ENCODE results near the gene TMEM259.

The TMEM259 gene

GRCh38 chr19:1002600-1002999, 18.3 kb downstream of the TMEM259 start:
- no peak for DNase-seq (ENCODE audit: low read depth)

GRCh38 chr19:1001538-1002166, 19.3 kb downstream of the TMEM259 start:
- no peak for DNase-seq (ENCODE audit: low read depth)

- no peak for DNase-seq (ENCODE audit: low read depth)
These were observed 20.1 kb downstream of the TMEM259 start for GRCh38 chr19:1000591-1001537.

GRCh38 chr19:1000095-1000494, 20.8 kb downstream of the TMEM259 start, which contains the start of gene GRIN3B:
TSS of gene GRIN3B (plus strand) at chr19:1000419. CDS start at chr19:1000438, 19 bp downstream.
- no peak for DNase-seq (ENCODE audit: low read depth)

- DNase-seq (ENCODE audit: low read depth), result no peak
These were observed 21.6 kb downstream of the TMEM259 start for GRCh38 chr19:999379-999719.

- DNase-seq (ENCODE audit: low read depth), result no peak
These were observed 22.9 kb downstream of the TMEM259 start for GRCh38 chr19:998064-998463.

GRCh38 chr19:996051-996838, 24.7 kb downstream of the TMEM259 start:
- no peak for DNase-seq (ENCODE audit: low read depth)

GRCh38 chr19:995051-995827, 25.7 kb downstream of the TMEM259 start:
- DNase-seq (ENCODE audit: low read depth), result no peak

GRCh38 chr19:994516-994915, 26.4 kb downstream of the TMEM259 start:
- DNase-seq (ENCODE audit: low read depth), result no peak

- no peak for DNase-seq (ENCODE audit: low read depth)
These were observed 27.0 kb downstream of the TMEM259 start for GRCh38 chr19:993831-994393.

- no peak for DNase-seq (ENCODE audit: low read depth)
These were observed 27.5 kb downstream of the TMEM259 start for GRCh38 chr19:993361-993830.

GRCh38 chr19:992670-993055, 28.3 kb downstream of the TMEM259 start:
- DNase-seq (ENCODE audit: low read depth), result no peak

GRCh38 chr19:991932-992669, 28.8 kb downstream of the TMEM259 start:
- no peak for DNase-seq (ENCODE audit: low read depth)

GRCh38 chr19:991174-991931, 29.6 kb downstream of the TMEM259 start:
- DNase-seq (ENCODE audit: low read depth), result no peak

- no peak for DNase-seq (ENCODE audit: low read depth)
These were observed 30.2 kb downstream of the TMEM259 start for GRCh38 chr19:990746-991145.

GRCh38 chr19:990119-990571, 30.8 kb downstream of the TMEM259 start:
- DNase-seq (ENCODE audit: low read depth), result no peak

GRCh38 chr19:989381-990081, 31.4 kb downstream of the TMEM259 start:
- DNase-seq (ENCODE audit: low read depth), result no peak

- no peak for DNase-seq (ENCODE audit: low read depth)
These were observed 32.4 kb downstream of the TMEM259 start for GRCh38 chr19:988510-988909.

GRCh38 chr19:988081-988480, 32.8 kb downstream of the TMEM259 start:
- DNase-seq (ENCODE audit: low read depth), result no peak
